ENCODE measurements around the gene DENND1B.

The DENND1B gene

DNA sequence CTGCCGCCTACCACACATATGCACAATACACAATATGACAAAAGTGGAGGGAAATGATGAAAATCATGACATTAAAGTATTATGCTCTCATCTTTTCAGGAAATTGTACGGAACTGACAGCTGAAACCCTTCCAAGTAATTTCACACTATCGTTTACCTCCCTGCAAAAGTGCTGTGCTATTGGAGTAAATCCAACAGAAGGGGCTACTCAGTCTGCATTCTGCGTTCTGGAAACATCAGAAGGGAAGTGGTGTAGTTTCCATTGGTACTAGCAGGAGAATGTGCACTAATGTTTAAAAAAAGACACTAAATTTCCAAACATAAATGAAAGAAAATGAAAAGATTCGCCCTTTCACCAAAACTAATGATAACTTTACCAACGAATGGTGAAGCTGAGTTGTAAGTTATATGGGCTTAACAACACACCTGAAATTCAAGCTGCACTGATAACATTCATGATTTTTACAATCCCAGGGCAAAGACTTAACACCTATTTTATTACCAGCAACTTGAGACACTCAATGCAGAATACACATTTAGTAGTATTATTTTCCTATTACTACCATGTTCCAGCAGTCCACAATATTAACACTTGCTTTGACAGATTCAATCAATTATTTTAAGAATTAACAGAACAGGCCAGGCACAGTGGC, 3.2 kb downstream of the DENND1B start:
- CTCF ChIA-PET, result interaction anchor here (1.1 kb wide), 2 partner anchors 97 to 144 kb away, joined by 3 read pairs; no protein-coding TSS in a partner anchor
- TF ChIP-seq, protein P1, sequence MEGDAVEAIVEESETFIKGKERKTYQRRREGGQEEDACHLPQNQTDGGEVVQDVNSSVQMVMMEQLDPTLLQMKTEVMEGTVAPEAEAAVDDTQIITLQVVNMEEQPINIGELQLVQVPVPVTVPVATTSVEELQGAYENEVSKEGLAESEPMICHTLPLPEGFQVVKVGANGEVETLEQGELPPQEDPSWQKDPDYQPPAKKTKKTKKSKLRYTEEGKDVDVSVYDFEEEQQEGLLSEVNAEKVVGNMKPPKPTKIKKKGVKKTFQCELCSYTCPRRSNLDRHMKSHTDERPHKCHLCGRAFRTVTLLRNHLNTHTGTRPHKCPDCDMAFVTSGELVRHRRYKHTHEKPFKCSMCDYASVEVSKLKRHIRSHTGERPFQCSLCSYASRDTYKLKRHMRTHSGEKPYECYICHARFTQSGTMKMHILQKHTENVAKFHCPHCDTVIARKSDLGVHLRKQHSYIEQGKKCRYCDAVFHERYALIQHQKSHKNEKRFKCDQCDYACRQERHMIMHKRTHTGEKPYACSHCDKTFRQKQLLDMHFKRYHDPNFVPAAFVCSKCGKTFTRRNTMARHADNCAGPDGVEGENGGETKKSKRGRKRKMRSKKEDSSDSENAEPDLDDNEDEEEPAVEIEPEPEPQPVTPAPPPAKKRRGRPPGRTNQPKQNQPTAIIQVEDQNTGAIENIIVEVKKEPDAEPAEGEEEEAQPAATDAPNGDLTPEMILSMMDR (conservative IDR thresholded peaks at IDR 0.05; ENCODE audit: low read depth), result no peak

DNA sequence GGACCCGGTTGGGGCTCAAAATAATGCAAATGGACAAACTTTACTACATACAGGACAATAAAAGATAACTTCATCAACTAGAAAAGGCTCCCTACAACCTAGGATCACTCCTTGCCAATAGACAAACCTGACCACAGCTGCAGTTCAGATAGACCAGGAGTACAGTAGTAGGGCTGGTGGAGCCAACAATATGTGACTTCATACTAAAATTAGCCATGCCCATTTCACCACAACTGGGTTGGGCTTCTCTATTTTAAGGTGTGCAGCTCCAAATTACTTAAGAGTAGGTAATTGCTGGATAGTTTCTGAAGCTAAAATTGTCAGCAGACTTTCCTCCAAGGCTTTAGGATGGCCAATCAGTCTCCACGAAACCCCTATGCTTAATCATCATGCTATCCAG, 3.9 kb downstream of the DENND1B start:
- TF ChIP-seq, protein P1 (conservative IDR thresholded peaks at IDR 0.05; ENCODE audit: low read depth), result no peak
- DNase-seq (ENCODE audit: low spot score), result no peak
- POLR2A ChIA-PET (ENCODE audit: low non-redundant PET), result no interaction called here
- H3K27ac ChIP-seq, result no peak overlapping the region
- CTCF ChIA-PET, result interaction anchor here (1.1 kb wide), 2 partner anchors 97 to 144 kb away, joined by 3 read pairs; no protein-coding TSS in a partner anchor

More for the DNA sequence above, 3.2 kb downstream of the DENND1B start:
- no peak overlapping the region for H3K27ac ChIP-seq
- POLR2A ChIA-PET (ENCODE audit: low non-redundant PET), result no interaction called here
- DNase-seq (ENCODE audit: low spot score), result no peak

DNA sequence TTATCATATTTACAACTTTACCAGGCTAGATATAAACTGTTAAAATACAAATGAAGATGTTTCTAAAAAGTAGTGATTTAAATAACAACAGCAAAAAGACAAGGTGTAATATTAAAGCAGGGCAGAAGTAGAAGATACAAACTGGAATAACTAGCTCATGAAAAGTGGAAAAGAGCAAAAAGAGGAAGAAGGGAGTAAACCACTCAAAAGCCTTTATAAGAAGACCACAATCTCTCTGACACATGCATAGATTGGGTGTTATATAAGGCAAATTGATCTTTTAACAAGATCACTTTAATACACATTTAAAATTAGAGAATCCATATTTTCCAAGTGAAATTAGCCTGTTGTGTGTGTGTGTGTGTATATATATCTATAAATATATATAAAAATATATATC, 5.0 kb downstream of the DENND1B start:
- no peak for DNase-seq (ENCODE audit: low spot score)
- ChIA-PET CTCF (no interaction called here), POLR2A (ENCODE audit: low non-redundant PET) (no interaction called here)
- no peak overlapping the region for H3K27ac ChIP-seq
- TF ChIP-seq, protein P1 (conservative IDR thresholded peaks at IDR 0.05; ENCODE audit: low read depth), result no peak

DNA sequence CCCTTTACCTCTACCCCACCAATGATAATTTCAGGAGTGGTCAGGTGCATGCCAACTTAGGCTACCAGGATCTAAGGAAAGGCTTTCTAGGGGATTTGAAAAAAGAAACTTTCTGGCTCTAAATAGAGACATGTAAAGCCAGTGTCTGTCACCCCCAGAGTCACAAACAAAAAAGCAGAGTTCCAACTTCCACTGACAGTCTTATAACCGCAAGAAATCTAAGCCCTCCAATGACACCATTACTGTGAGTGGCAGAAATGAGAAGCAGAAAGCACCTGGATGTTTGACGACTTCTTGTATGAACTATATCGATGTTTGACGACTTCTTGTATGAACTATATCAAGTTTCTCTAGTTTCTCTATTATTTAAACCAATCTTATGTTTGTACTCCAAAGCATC, 6.0 kb downstream of the DENND1B start:
- no peak overlapping the region for H3K27ac ChIP-seq
- TF ChIP-seq, protein P1 (conservative IDR thresholded peaks at IDR 0.05; ENCODE audit: low read depth), result no peak
- DNase-seq (ENCODE audit: low spot score), result no peak
- POLR2A ChIA-PET (ENCODE audit: low non-redundant PET), result no interaction called here
- CTCF ChIA-PET, result interaction anchor here (0.5 to 0.6 kb wide), 2 partner anchors 45 to 114 kb away, joined by 3 to 9 read pairs; no protein-coding TSS in a partner anchor

DNA sequence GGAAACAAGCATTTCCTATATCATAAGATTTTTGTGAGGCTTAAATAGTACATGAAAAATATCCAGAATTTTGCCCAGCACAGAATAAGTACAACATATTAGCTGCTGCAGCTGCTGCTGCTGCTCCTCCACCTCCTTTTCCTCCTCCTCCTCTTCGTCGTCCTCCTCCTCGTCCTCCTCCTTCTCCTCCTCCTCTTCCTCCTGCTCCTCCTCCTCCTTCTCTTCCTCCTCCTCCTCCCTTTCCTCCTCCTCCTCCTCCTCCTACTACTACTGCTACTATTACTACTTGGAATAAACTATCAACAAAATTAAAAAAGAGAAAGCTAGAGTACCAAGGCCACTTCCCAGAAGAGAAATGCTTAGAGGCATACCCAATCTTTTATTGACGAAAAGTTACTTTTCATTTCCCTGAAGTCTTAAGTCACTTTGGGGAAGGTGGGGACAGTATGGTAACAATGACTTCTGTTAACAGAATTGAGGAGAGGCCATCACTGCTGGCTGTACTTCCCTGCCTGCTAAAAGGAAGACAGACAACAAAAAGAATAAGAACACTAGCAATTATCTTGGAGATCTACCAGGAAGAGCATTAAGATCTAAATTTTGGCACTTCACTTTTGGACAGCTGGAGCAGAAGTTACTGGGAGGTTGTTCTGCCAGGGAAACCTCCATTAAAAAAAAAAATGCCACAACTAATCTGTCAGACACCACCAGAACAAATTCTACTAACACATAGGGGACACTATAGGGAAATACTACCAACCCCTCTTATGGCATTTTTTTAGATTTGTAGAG, 7.1 kb downstream of the DENND1B start:
- ChIA-PET CTCF (interaction anchor here (0.6 to 1.0 kb wide), 4 partner anchors 10 to 1664 kb away, joined by 3 to 11 read pairs (median 4); no protein-coding TSS in a partner anchor), POLR2A (ENCODE audit: low non-redundant PET) (no interaction called here)
- no peak overlapping the region for H3K27ac ChIP-seq
- DNase-seq (ENCODE audit: low spot score), result no peak
- TF ChIP-seq, protein P1 (conservative IDR thresholded peaks at IDR 0.05; ENCODE audit: low read depth), result no peak

DNA sequence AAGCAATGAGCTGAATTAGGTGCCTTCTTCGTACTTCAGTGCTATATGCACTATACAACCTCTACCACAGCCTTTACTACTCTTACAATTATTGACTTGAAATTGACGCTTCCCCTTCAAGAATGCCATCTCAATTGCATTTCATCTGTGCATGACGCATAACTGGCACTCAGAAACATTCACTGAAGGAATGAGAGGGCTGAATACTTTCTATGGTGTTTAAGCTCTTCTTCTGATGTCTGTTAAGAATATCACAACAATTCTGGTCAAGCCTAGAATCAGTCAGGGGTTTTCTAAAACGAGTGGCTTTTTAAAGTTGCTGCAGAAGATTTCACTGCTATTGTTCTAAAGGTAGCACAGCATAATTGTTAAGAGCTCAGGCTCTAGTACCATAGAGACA, 11.5 kb downstream of the DENND1B start:
- ChIA-PET POLR2A (ENCODE audit: low non-redundant PET) (no interaction called here), CTCF (interaction anchor here (0.7 kb wide), 1 partner anchor 146 kb away, joined by 4 read pairs; no protein-coding TSS in a partner anchor)
- DNase-seq (ENCODE audit: low spot score), result no peak
- TF ChIP-seq, protein P1 (conservative IDR thresholded peaks at IDR 0.05; ENCODE audit: low read depth), result no peak
- no peak overlapping the region for H3K27ac ChIP-seq

Measured in RWPE1 (cell line).